Osteocyte (in vitro differentiated cells): Measurements from ENCODE around the gene TAF1C. TPM values are rescaled to one million over a fixed set of nuclear protein-coding genes. Genes with fewer than 3 reads are reported as not detected.

Source experiments
- DNase-seq: peaks from one replicate; pipeline ENCODE4 v3.0.0; 2021; ENCODE audit warnings: mixed read lengths; ENCODE audit not compliant: unreplicated experiment; ENCODE audit errors: extremely low spot score
- H3K27ac Mint-ChIP-seq: one replicate; pipeline ENCODE4 v1.8.0; 2021; ENCODE audit warnings: mild to moderate bottlenecking, mixed read lengths; ENCODE audit not compliant: unreplicated experiment
- H3K27me3 Mint-ChIP-seq: one replicate; pipeline ENCODE4 v1.8.0; 2021; ENCODE audit warnings: mixed read lengths; ENCODE audit not compliant: unreplicated experiment
- H3K36me3 Mint-ChIP-seq: one replicate; pipeline ENCODE4 v1.8.0; 2021; ENCODE audit warnings: mixed read lengths; ENCODE audit not compliant: unreplicated experiment
- H3K4me1 Mint-ChIP-seq: one replicate; pipeline ENCODE4 v1.8.0; 2021; ENCODE audit warnings: mixed read lengths; ENCODE audit not compliant: unreplicated experiment
- H3K4me3 Mint-ChIP-seq: one replicate; pipeline ENCODE4 v1.8.0; 2021; ENCODE audit warnings: mild to moderate bottlenecking, moderate library complexity, mixed read lengths; ENCODE audit not compliant: unreplicated experiment
- H3K9me3 Mint-ChIP-seq: one replicate; pipeline ENCODE4 v1.8.0; 2021; ENCODE audit warnings: mixed read lengths; ENCODE audit not compliant: unreplicated experiment
- CTCF ChIP-seq: fragments of 200-600 bp; sonication (generic); IDR thresholded peaks from 2 replicates; pipeline ENCODE4 v1.5.0; 2021; ENCODE audit warnings: antibody characterized with exemption, mild to moderate bottlenecking, moderate library complexity
- total RNA-seq: library from RNA; stranded (reverse); gene quantifications from 2 replicates; pipeline ENCODE4 v1.2.1, GENCODE V29; 2021

The TAF1C gene
- total RNA-seq, 1 donor from 2014 or later: 47.9 TPM

- H3K4me3 Mint-ChIP-seq: peak overlapping the region; percentile 90
Measured at GRCh38 chr16:84184775-84185174, 2.1 kb downstream of the TAF1C start.

GRCh38 chr16:84183911-84184591 lies 2.8 kb downstream of the TAF1C start:
- no peak for DNase-seq
- Mint-ChIP-seq H3K4me1 (peaks cover 17% of the 10 kb centered on the region), H3K27me3 (no peaks in the 10 kb centered on the region), H3K4me3 (no peak overlapping the region), H3K27ac (no peak overlapping the region), H3K9me3 (no peaks in the 10 kb centered on the region), H3K36me3 (peaks cover 10% of the 10 kb centered on the region)
- TF ChIP-seq CTCF: no peak

More at GRCh38 chr16:84184775-84185174, 2.1 kb downstream of the TAF1C start:
- no peak for DNase-seq
- H3K4me1 Mint-ChIP-seq: peaks cover 17% of the 10 kb centered on the region
- no peak for TF ChIP-seq CTCF
- no peaks in the 10 kb centered on the region for H3K9me3 Mint-ChIP-seq
- H3K27ac Mint-ChIP-seq: no peak overlapping the region
- peaks cover under 1% of the 10 kb centered on the region for H3K27me3 Mint-ChIP-seq
- H3K36me3 Mint-ChIP-seq: peaks cover 10% of the 10 kb centered on the region

- no peak overlapping the region for H3K27ac Mint-ChIP-seq
- TF ChIP-seq CTCF: no peak
- no peak overlapping the region for H3K4me3 Mint-ChIP-seq
- H3K27me3 Mint-ChIP-seq: no peaks in the 10 kb centered on the region
- peaks cover 17% of the 10 kb centered on the region for H3K4me1 Mint-ChIP-seq
- peaks cover 12% of the 10 kb centered on the region for H3K36me3 Mint-ChIP-seq
- H3K9me3 Mint-ChIP-seq: no peaks in the 10 kb centered on the region
- no peak for DNase-seq
Measured at GRCh38 chr16:84183572-84183875, 3.3 kb downstream of the TAF1C start.

GRCh38 chr16:84182680-84183571 lies 3.9 kb downstream of the TAF1C start:
- Mint-ChIP-seq H3K27me3 (no peaks in the 10 kb centered on the region), H3K9me3 (no peaks in the 10 kb centered on the region), H3K27ac (no peak overlapping the region), H3K4me3 (no peak overlapping the region), H3K36me3 (peaks cover 14% of the 10 kb centered on the region), H3K4me1 (peaks cover 23% of the 10 kb centered on the region)
- no peak for DNase-seq
- no peak for TF ChIP-seq CTCF

- H3K27ac Mint-ChIP-seq: no peak overlapping the region
- no peak for TF ChIP-seq CTCF
- H3K36me3 Mint-ChIP-seq: peaks cover 14% of the 10 kb centered on the region
- no peak overlapping the region for H3K4me3 Mint-ChIP-seq
- peaks cover 31% of the 10 kb centered on the region for H3K4me1 Mint-ChIP-seq
- DNase-seq: no peak
- no peaks in the 10 kb centered on the region for H3K27me3 Mint-ChIP-seq
- H3K9me3 Mint-ChIP-seq: no peaks in the 10 kb centered on the region
Measured at GRCh38 chr16:84182104-84182503, 4.8 kb downstream of the TAF1C start.
